Stimulated activated CD4-positive, alpha-beta T cell treated with anti-CD3 and anti-CD28 coated beads, Interleukin-2, amount 100 ng/mL, for 24 hours (primary cell): ENCODE measurements around the gene CD300A.

Experiments used
- DNase-seq, 2 donors: peaks; one replicate each; pipeline ENCODE4 v3.0.0-alpha.2; 2020

The CD300A gene

DNA sequence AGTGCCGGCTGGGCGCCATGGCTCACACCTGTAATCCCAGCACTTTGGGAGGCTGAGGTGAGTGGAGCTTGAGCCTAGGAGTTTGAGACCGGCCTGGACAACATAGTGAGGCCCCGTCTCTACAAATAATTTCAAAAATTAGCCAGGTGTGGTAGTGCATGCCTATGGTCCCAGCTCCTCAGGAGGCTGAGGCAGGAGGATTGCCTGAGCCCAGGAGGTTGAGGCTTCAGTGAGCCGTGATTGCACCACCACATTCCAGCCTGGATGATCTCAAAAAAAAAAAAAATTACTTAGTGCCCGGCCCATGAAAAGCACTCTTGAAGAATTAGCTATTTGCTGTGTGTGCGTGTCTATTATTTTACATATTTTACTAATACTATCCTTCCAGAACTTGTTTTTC, 24.9 kb upstream of the CD300A start:
- DNase-seq, result no peak

- no peak for DNase-seq
These were observed 24.2 kb upstream of the CD300A start for GRCh38 chr17:74442291-74442669.

DNA sequence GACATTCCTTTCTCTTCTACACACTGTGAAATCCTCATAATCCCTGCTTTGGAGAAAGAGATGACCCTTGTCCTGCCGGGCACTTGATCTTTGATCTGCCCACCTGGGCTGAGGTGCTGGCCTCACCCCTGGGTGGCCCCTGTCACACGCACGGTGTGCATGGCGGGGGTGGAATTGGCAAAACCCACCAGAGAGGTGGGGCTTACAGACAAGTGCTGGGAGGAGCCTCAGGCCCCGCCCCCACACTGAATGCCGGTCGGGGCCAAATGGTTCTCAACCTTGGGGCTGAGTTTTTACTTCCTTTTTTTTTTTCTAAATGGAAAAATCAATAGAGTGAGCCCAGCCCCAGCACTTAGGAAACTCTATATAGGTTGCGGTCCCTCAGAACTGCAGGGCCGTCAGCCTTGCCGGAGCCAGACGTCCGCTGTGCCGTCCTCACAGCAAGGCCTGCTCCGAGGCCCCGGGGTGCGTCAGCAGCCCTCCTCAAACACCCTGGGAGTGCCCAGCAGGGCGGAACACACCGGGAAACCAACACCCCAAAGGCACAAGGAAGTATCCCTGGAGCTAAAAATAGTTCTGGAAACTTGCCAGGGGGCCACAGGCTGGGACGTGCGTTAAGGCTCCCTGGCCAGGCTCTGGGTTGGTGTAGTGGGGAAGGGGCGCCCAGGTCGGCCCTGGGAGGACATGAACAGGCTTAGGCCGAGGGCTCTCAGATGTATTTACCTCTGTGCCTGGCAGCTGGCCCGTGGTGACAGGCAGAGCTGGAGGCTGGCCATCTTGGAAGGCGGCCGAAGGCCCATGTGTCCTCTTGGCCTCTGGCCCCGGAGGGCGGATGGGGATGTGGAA, 23.5 kb upstream of the CD300A start:
- DNase-seq, result no peak

- no peak for DNase-seq
These were observed 22.7 kb upstream of the CD300A start for GRCh38 chr17:74443516-74444296.

- no peak for DNase-seq
These were observed 22.0 kb upstream of the CD300A start for GRCh38 chr17:74444406-74444805.

DNA sequence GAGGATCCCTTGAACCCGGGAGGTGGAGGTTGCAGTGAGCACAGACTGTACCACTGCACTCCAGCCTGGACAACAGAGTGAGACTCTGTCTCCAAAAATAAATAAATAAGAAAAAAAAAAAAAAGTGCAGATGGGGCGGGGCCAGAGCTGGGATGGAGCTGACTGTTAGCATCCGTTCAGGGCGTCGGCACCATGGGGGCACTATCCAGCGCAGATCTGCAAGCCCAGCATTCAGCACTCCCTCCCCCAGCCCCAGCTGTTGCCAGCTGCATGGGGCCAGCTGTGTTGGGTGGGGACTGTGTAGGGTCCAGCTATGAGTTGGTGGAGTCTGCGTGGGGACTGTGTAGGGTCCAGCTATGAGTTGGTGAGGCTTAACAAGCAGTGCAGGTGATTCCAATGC, 21.3 kb upstream of the CD300A start:
- no peak for DNase-seq

GRCh38 chr17:74446551-74447500, 19.6 kb upstream of the CD300A start:
- DNase-seq, result peak in 1 of 2 donors; percentile 32

- DNase-seq, result no peak
These were observed 18.7 kb upstream of the CD300A start for GRCh38 chr17:74447628-74448159.

DNA sequence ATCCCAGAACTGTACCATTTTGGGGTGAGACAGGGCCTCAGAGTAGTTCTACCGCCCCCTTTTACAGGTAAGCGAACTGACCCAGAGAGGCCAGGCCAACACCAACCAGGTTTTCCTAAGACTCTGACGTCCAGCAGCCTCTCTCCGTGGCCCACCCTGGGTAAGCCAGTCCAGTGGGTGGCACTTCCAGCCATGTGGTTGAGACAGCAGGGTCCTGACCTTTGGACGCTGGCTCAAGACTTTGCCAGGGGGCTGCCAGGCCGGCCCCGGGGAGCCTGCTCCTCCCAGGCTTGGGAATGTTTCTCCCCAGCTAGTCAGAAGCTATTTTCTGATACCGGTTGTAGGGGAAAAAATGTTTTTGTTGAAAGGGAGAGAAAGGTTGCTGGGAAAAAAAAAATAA, 17.7 kb upstream of the CD300A start:
- no peak for DNase-seq

- DNase-seq, result no peak
These were observed 17.1 kb upstream of the CD300A start for GRCh38 chr17:74449306-74449705.

DNA sequence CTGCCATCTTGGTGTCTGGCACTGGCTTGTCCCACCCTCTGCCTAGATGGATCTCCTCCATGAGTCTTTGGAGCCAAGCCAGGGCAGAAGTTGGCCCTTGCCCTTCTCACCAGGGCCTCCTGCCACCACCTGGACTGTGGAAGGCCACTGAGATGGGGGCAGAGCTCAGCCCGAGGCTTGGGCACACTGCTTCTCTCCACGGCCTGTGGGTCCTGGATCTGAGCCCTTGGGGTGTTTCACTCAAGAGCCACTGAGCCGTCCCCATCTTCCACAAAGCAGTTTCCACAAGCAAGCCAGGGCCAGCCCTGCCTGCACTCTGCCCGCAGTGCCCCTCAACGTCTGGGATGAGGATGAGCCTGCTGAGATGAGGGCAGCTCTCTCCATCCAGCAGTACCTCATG, 16.7 kb upstream of the CD300A start:
- no peak for DNase-seq

GRCh38 chr17:74450231-74450630, 16.2 kb upstream of the CD300A start:
- no peak for DNase-seq

DNA sequence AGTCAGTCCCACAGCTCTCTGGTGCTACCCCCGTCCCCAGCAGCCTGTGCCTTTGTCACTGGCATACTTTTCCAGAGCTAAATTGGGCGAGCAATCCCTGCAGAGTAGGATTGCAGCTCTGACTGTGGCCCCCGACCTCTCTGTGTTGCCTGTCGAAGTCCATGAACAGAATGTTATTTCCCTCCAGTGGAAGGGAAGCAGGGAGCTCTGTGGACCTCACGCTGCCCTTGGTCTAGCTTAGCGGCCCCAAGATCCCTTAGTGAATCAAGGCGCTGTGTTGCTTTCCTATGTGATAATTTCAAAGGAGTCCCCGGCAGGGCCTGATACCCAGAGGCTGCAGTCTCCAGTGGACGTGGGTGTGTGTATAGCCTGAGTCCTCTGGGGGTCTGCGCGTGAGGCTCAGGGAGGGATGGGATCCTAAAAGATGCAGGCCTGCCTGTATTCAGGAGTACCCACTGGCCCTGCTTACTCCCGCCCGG, 15.5 kb upstream of the CD300A start:
- no peak for DNase-seq

GRCh38 chr17:74451557-74451956, 14.9 kb upstream of the CD300A start:
- no peak for DNase-seq

- no peak for DNase-seq
These were observed 14.2 kb upstream of the CD300A start for GRCh38 chr17:74452033-74452840.

GRCh38 chr17:74452841-74453661, 13.4 kb upstream of the CD300A start:
- no peak for DNase-seq

DNA sequence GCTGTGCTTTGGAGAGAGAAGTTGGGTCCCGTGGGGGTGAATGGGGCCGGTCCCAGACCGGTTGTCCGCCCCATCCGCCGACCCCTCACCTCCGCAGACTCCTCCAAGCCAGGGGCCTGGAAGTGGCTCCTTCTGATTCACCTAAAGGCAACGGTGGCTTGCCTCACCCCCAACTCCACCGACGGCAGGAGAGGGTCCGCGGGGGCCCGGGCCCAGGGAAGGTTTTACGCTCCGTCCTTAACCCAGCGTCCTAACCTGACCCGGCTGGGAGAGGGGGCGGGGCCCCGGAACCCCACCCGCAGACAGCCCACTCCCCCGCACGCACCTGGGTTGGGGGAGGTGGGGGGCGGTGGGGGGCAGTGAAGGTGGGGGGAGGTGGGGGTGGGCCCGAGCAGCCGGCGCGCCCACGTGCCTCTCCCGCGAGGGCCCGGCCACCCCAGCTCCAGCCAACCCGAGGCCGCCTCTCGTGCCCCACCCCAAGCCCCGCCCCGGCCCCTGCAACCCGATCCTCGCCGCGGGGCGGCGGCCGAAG, 12.7 kb upstream of the CD300A start:
- DNase-seq, result peak in 1 of 2 donors; percentile 84

- peak in 1 of 2 donors; percentile 69 for DNase-seq
These were observed 12.0 kb upstream of the CD300A start for GRCh38 chr17:74454197-74455024.

DNA sequence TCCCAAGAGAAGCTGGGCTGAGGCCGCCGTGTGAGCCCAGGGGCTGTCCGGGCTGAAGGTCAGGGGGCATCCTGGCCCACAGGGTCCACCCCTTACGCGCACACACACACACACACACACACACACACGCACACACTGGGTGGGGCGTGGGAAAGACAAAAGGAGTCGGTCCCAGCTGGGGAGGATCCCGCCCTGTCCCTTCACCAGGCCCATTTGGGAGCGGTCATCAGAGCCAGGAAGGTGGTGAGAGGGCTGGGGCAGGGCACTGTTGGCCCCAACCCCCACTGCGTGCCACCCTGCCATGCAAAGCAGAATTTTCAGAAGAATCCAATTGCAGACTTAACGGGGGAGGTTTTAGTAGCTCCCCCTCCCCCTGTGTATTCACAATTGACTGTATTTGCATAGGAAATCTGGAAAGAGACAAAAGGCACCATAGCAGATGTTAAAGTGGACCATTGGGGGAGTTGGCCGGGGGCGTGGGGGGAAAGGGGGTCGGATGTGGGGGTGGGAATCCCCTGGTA, 11.3 kb upstream of the CD300A start:
- DNase-seq, result no peak
